ENCODE measurements around the gene TEX261. TPM values are rescaled to one million over a fixed set of nuclear protein-coding genes. Genes with fewer than 3 reads are reported as not detected.

TEX261 gene
- polyA plus RNA-seq, 5 donors: 50.9 to 63.9 (median 56.9) TPM

GRCh38 chr2:70960833-70961647 lies 33.6 kb downstream of the TEX261 start:
- no peak for DNase-seq

GRCh38 chr2:70959851-70960832 lies 34.5 kb downstream of the TEX261 start:
- no peak for DNase-seq

GRCh38 chr2:70959271-70959761 lies 35.4 kb downstream of the TEX261 start:
- DNase-seq: no peak

GRCh38 chr2:70958759-70959158 lies 35.9 kb downstream of the TEX261 start:
- DNase-seq: no peak

GRCh38 chr2:70957798-70958197 lies 36.9 kb downstream of the TEX261 start:
- DNase-seq: no peak

GRCh38 chr2:70956141-70956540 lies 38.5 kb downstream of the TEX261 start:
- DNase-seq: no peak

GRCh38 chr2:70954886-70955285 lies 39.8 kb downstream of the TEX261 start:
- no peak for DNase-seq

- no peak for DNase-seq
Measured at GRCh38 chr2:70949086-70949485, 45.6 kb downstream of the TEX261 start.

GRCh38 chr2:70948337-70949003 lies 46.2 kb downstream of the TEX261 start:
- DNase-seq: peak; percentile 62 to 74

- no peak for DNase-seq
Measured at GRCh38 chr2:70947556-70948184, 47.0 kb downstream of the TEX261 start.

- DNase-seq: peak; percentile 30 to 57
Measured at GRCh38 chr2:70946832-70947442, 47.7 kb downstream of the TEX261 start.

GRCh38 chr2:70944111-70944690 lies 50.5 kb downstream of the TEX261 start:
- DNase-seq: no peak

- no peak for DNase-seq
Measured at GRCh38 chr2:70943205-70943871, 51.3 kb downstream of the TEX261 start.

- DNase-seq: no peak
Measured at GRCh38 chr2:70942396-70943204, 52.1 kb downstream of the TEX261 start.

GRCh38 chr2:70941701-70942100 lies 53.0 kb downstream of the TEX261 start:
- no peak for DNase-seq

- no peak for DNase-seq
Measured at GRCh38 chr2:70941186-70941585, 53.5 kb downstream of the TEX261 start.

- no peak for DNase-seq
Measured at GRCh38 chr2:70939839-70940580, 54.7 kb downstream of the TEX261 start.
